H1 (cell line): Measurements from ENCODE around the gene PRRC1. TPM values are rescaled to one million over a fixed set of nuclear protein-coding genes. Genes with fewer than 3 reads are reported as not detected.
A peak's percentile ranks its signal among the peaks of the same experiment; 100 is the strongest.

Source experiments
- CTCF ChIA-PET: fragments of 300-600 bp; sonication (Branson Sonifier 250); formaldehyde crosslinking; loops from one replicate; lab custom pipeline; 2021; ENCODE audit not compliant: partially characterized antibody; lab: Charles Lee
- POLR2A ChIA-PET: fragments of 300-600 bp; sonication (Branson Sonifier 250); formaldehyde crosslinking; loops from one replicate; lab custom pipeline; 2021; ENCODE audit warnings: inconsistent platforms; ENCODE audit not compliant: partially characterized antibody; lab: Charles Lee
- DNase-seq, 2 experiments: peaks; one replicate each; pipeline versions ENCODE4 v3.0.0 to v3.0.0-alpha.2; 2010 to 2022; ENCODE audit warnings: low spot score in 2 of 2, low read depth in 1 of 2, mixed read lengths in 1 of 2
- FAIRE-seq: peaks from 2 replicates; lab custom pipeline; 2011; peaks lifted over from hg19 to GRCh38; lab: Jason Lieb, UNC
- H2AFZ ChIP-seq: 2 replicates; pipeline ENCODE4 v1.8.1; 2012; ENCODE audit warnings: low read length, inconsistent platforms
- H2AK5ac ChIP-seq: 2 replicates; pipeline ENCODE4 v1.6.1; 2013; ENCODE audit warnings: low read depth, low read length
- H2BK120ac ChIP-seq: replicated peaks from 2 replicates; pipeline ENCODE3; 2013; ENCODE audit warnings: low read depth, low read length, inconsistent platforms
- H2BK12ac ChIP-seq: 2 replicates; pipeline ENCODE4 v1.6.1; 2013; ENCODE audit warnings: low read depth, low read length
- H2BK15ac ChIP-seq: 2 replicates; pipeline ENCODE4 v1.6.1; 2013; ENCODE audit warnings: low read length
- H2BK20ac ChIP-seq: 2 replicates; pipeline ENCODE4 v1.6.1; 2013; ENCODE audit warnings: low read length
- H2BK5ac ChIP-seq: 2 replicates; pipeline ENCODE4 v1.6.1; 2013; ENCODE audit warnings: low read depth, low read length
- H3K14ac ChIP-seq: 2 replicates; pipeline ENCODE4 v1.6.1; 2013; ENCODE audit warnings: inconsistent platforms; ENCODE audit not compliant: insufficient read length
- H3K18ac ChIP-seq: 2 replicates; pipeline ENCODE4 v1.6.1; 2013; ENCODE audit warnings: low read length; ENCODE audit errors: extremely low read depth
- H3K23ac ChIP-seq: 2 replicates; pipeline ENCODE4 v1.6.1; 2013; ENCODE audit warnings: inconsistent platforms; ENCODE audit not compliant: insufficient read length
- H3K23me2 ChIP-seq: 2 replicates; pipeline ENCODE4 v1.6.1; 2013; ENCODE audit warnings: low read depth, low read length
- H3K27ac ChIP-seq: 2 replicates; pipeline ENCODE4 v1.6.1; 2011; ENCODE audit warnings: low read depth, low read length, inconsistent platforms
- H3K27me3 ChIP-seq, 4 experiments: replicated peaks in 1 of 4; 1 replicate in 1 of 4; 2 replicates in 3 of 4; pipeline versions ENCODE4 v1.6.1 to v1.8.1; 2011 to 2013; ENCODE audit warnings: low read length in 3 of 4, mild to moderate bottlenecking in 3 of 4, inconsistent platforms in 2 of 4, mixed read lengths in 2 of 4, moderate library complexity in 1 of 4; ENCODE audit not compliant: control insufficient read depth in 3 of 4, insufficient read depth in 3 of 4; ENCODE audit errors: extremely low read depth in 1 of 4
- H3K36me3 ChIP-seq, 4 experiments: 2 replicates each; pipeline versions ENCODE4 v1.6.1 to v1.8.1; 2011 to 2013; ENCODE audit warnings: mild to moderate bottlenecking in 4 of 4, low read length in 3 of 4, moderate library complexity in 2 of 4, control low read depth in 1 of 4, inconsistent platforms in 1 of 4; ENCODE audit not compliant: insufficient read depth in 4 of 4, control insufficient read depth in 2 of 4
- H3K4ac ChIP-seq: replicated peaks from 2 replicates; pipeline ENCODE3; 2013; ENCODE audit warnings: low read length, low read depth, mixed read lengths, inconsistent platforms; ENCODE audit not compliant: insufficient read length
- H3K4me1 ChIP-seq, 4 experiments: replicated peaks in 1 of 4; 1 replicate in 1 of 4; 2 replicates in 3 of 4; pipeline versions ENCODE4 v1.6.1 to v1.8.1; 2011 to 2013; ENCODE audit warnings: low read length in 3 of 4, inconsistent platforms in 2 of 4, mixed read lengths in 1 of 4; ENCODE audit not compliant: insufficient read depth in 4 of 4, control insufficient read depth in 3 of 4
- H3K4me2 ChIP-seq, 2 experiments: 2 replicates each; pipeline versions ENCODE4 v1.6.1 to v1.8.1; 2011 to 2013; ENCODE audit warnings: low read depth in 2 of 2, low read length in 2 of 2, control low read depth in 1 of 2, inconsistent platforms in 1 of 2, mild to moderate bottlenecking in 1 of 2; ENCODE audit not compliant: insufficient read depth in 1 of 2
- H3K4me3 ChIP-seq, 4 experiments: fragments of 200-600, 300-600 bp in 1 of 4; sonication (generic), shearing (Covaris generic), sonication (Bioruptor Twin) in 1 of 4; 2 replicates each; pipeline versions ENCODE4 v1.5.1 to v1.8.1; 2011 to 2016; ENCODE audit warnings: low read length in 4 of 4, low read depth in 3 of 4, control low read depth in 2 of 4, inconsistent platforms in 2 of 4, mild to moderate bottlenecking in 2 of 4, mixed read lengths in 1 of 4, moderate library complexity in 1 of 4; ENCODE audit not compliant: insufficient read depth in 2 of 4; ENCODE audit errors: extremely low read depth in 1 of 4
- H3K56ac ChIP-seq: replicated peaks from 2 replicates; pipeline ENCODE3; 2013; ENCODE audit warnings: low read depth, mild to moderate bottlenecking, mixed read lengths, low read length, inconsistent platforms; ENCODE audit not compliant: insufficient read length
- H3K79me1 ChIP-seq: 2 replicates; pipeline ENCODE4 v1.6.1; 2013; ENCODE audit warnings: low read depth, low read length, control low read depth
- H3K79me2 ChIP-seq, 2 experiments: 2 replicates each; pipeline versions ENCODE4 v1.6.1 to v1.8.1; 2012 to 2013; ENCODE audit warnings: low read length in 2 of 2, mild to moderate bottlenecking in 2 of 2, inconsistent platforms in 1 of 2; ENCODE audit not compliant: insufficient read depth in 2 of 2, control insufficient read depth in 1 of 2
- H3K9ac ChIP-seq, 4 experiments: replicated peaks in 1 of 4; 1 replicate in 1 of 4; 2 replicates in 3 of 4; pipeline versions ENCODE4 v1.6.1 to v1.8.1; 2011 to 2013; ENCODE audit warnings: low read depth in 3 of 4, low read length in 3 of 4, control low read depth in 2 of 4, mild to moderate bottlenecking in 2 of 4, moderate library complexity in 2 of 4, inconsistent platforms in 1 of 4; ENCODE audit errors: extremely low read depth in 1 of 4
- H3K9me3 ChIP-seq, 2 experiments: 2 replicates each; pipeline versions ENCODE4 v1.6.1 to v1.8.1; 2012 to 2013; ENCODE audit warnings: mild to moderate bottlenecking in 2 of 2, moderate library complexity in 2 of 2, control low read depth in 1 of 2, inconsistent platforms in 1 of 2, low read depth in 1 of 2, low read length in 1 of 2, mixed read lengths in 1 of 2; ENCODE audit not compliant: insufficient read depth in 2 of 2
- H4K20me1 ChIP-seq, 2 experiments: replicated peaks in 1 of 2; 2 replicates each; pipeline versions ENCODE3 to v1.8.1; 2011 to 2013; ENCODE audit warnings: inconsistent platforms in 2 of 2, low read length in 2 of 2, mild to moderate bottlenecking in 1 of 2; ENCODE audit not compliant: insufficient read depth in 2 of 2, control insufficient read depth in 1 of 2
- H4K5ac ChIP-seq: 2 replicates; pipeline ENCODE4 v1.6.1; 2013; ENCODE audit warnings: low read length, low read depth, mixed read lengths, inconsistent platforms; ENCODE audit not compliant: insufficient read length
- H4K8ac ChIP-seq: 2 replicates; pipeline ENCODE4 v1.8.0; 2013; ENCODE audit warnings: mild to moderate bottlenecking, moderate library complexity, low read length, inconsistent platforms; ENCODE audit not compliant: insufficient read depth; ENCODE audit errors: extremely low read depth
- H4K91ac ChIP-seq: replicated peaks from 2 replicates; pipeline ENCODE3; 2013; ENCODE audit warnings: low read length, mixed read lengths, inconsistent platforms; ENCODE audit not compliant: insufficient read length
- ATF2 ChIP-seq: IDR thresholded peaks from 2 replicates; pipeline ENCODE4 v1.6.1; 2012; ENCODE audit warnings: low read length, inconsistent platforms
- CEBPB ChIP-seq: IDR thresholded peaks from 2 replicates; pipeline ENCODE4 v1.6.1; 2012; ENCODE audit warnings: low read depth, low read length
- EGR1 ChIP-seq: IDR thresholded peaks from 2 replicates; pipeline ENCODE4 v1.6.1; 2011; ENCODE audit warnings: low read depth, low read length, borderline replicate concordance
- EZH2 ChIP-seq: fragments of 200-600 bp; sonication (generic); IDR thresholded peaks from 2 replicates; pipeline ENCODE4 v1.7.1; 2012; ENCODE audit warnings: low read depth, mild to moderate bottlenecking, moderate library complexity, low read length, inconsistent platforms; ENCODE audit not compliant: severe bottlenecking
- GTF2F1 ChIP-seq: IDR thresholded peaks from 2 replicates; pipeline ENCODE4 v1.6.1; 2012; ENCODE audit warnings: low read depth, low read length, improper control_type of control experiment, borderline replicate concordance
- KDM4A ChIP-seq: IDR thresholded peaks from one replicate; pipeline ENCODE4 v1.7.1; 2012; ENCODE audit warnings: low read depth, mild to moderate bottlenecking, moderate library complexity, low read length, inconsistent platforms; ENCODE audit not compliant: severe bottlenecking
- RFX5 ChIP-seq: IDR thresholded peaks from 2 replicates; pipeline ENCODE4 v1.6.1; 2011; ENCODE audit warnings: low read depth, low read length, improper control_type of control experiment, borderline replicate concordance
- SIN3A ChIP-seq, 2 experiments: IDR thresholded peaks in 1 of 2; conservative IDR thresholded peaks in 1 of 2; 2 replicates each; pipeline ENCODE4 v1.6.1; 2011 to 2012; ENCODE audit warnings: low read length in 2 of 2, improper control_type of control experiment in 1 of 2, low read depth in 1 of 2, mild to moderate bottlenecking in 1 of 2
- SIRT6 ChIP-seq: IDR thresholded peaks from one replicate; pipeline ENCODE4 v1.7.1; 2012; ENCODE audit warnings: low read length, inconsistent platforms
- SRF ChIP-seq: IDR thresholded peaks from 2 replicates; pipeline ENCODE4 v1.6.1; 2011; ENCODE audit warnings: mild to moderate bottlenecking, low read depth, low read length, moderate library complexity
- TCF12 ChIP-seq: IDR thresholded peaks from 2 replicates; pipeline ENCODE4 v1.6.1; 2011; ENCODE audit warnings: low read depth, mild to moderate bottlenecking, low read length
- WGBS, 2 experiments: shearing (Covaris generic) in 1 of 2; methylation state at CpG; one replicate each; pipeline versions ENCODE4 v1.1.6 to v1.1.7; 2013 to 2015; ENCODE audit warnings: low lambda C conversion rate in 2 of 2, mixed read lengths in 2 of 2, inconsistent platforms in 1 of 2, low coverage in 1 of 2, missing lambda C conversion rate in 1 of 2; ENCODE audit not compliant: insufficient replicate concordance in 2 of 2, insufficient coverage in 1 of 2, insufficient read length in 1 of 2; ENCODE audit errors: extremely low coverage in 1 of 2, missing lambda C conversion rate in 1 of 2; 5-methylcytosine and 5-hydroxymethylcytosine counted together
- polyA plus RNA-seq, 7 experiments: library from polyadenylated mRNA; depleted of rRNA in 3 of 7; stranded (reverse) in 5 of 7; unstranded in 2 of 7; fragments of >200 nt in 5 of 7; fragments of 200-250 nt in 2 of 7; gene quantifications; 1 replicate in 5 of 7; 2 replicates in 1 of 7; 4 replicates in 1 of 7; pipeline versions ENCODE4 v1.2.1 to v1.2.3, GENCODE V29; 2011 to 2013; ENCODE audit warnings: missing spikeins in 2 of 7, mixed read lengths in 2 of 7
- total RNA-seq: library from RNA; stranded (reverse); fragmentation: NEBNext Ultra II Directional; extraction: Animal tissue kit (Norgen Biotek cat#: 25700); gene quantifications from 2 replicates; pipeline ENCODE4 v1.2.1, GENCODE V29; 2021

Gene PRRC1
- total and polyA plus RNA-seq, 2 of the 8 experiments (the other 6 are each of a cell fraction or from before 2014, with no cell fraction given) = 54.6 to 78.6 TPM

- H2BK15ac ChIP-seq = no peak overlapping the region
- no peaks in the 10 kb centered on the region for H3K79me2 ChIP-seq
- H2BK20ac ChIP-seq = no peak overlapping the region
- H3K4me2 ChIP-seq = no peak overlapping the region
- H3K36me3 ChIP-seq = no peaks in the 10 kb centered on the region
- CTCF ChIA-PET = interaction anchor here (1.3 to 1.7 kb wide), 4 partner anchors 8 to 291 kb away, joined by 3 to 8 read pairs (median 3); no protein-coding TSS in a partner anchor
- H3K23me2 ChIP-seq = no peaks in the 10 kb centered on the region; the same call in 1 of the 2 replicates
- H2BK12ac ChIP-seq = no peak overlapping the region; the same call in 1 of the 2 replicates
- no peak overlapping the region for H2AFZ ChIP-seq
- no peak overlapping the region for H3K18ac ChIP-seq
- POLR2A ChIA-PET = no interaction called here
- no peak overlapping the region for H3K56ac ChIP-seq
- no peak overlapping the region for H2BK5ac ChIP-seq
- H2BK120ac ChIP-seq = no peak overlapping the region
- H3K9ac ChIP-seq = no peak overlapping the region
- H3K4me1 ChIP-seq = peaks cover 3 to 13% (median 5%) of the 10 kb centered on the region in 4 experiments; a peak in 6 of 7 replicates
- H3K27me3 ChIP-seq = no peaks in the 10 kb centered on the region
- H3K9me3 ChIP-seq = no peaks in the 10 kb centered on the region
- DNase-seq (no peak), FAIRE-seq (no peak)
- H3K79me1 ChIP-seq = no peaks in the 10 kb centered on the region
- H4K8ac ChIP-seq = no peak overlapping the region
- no peak overlapping the region for H2AK5ac ChIP-seq
- H4K91ac ChIP-seq = no peak overlapping the region
- no peak overlapping the region for H3K14ac ChIP-seq
- H3K4me3 ChIP-seq = no peak overlapping the region
- no peak overlapping the region for H4K5ac ChIP-seq
- no peaks in the 10 kb centered on the region for H4K20me1 ChIP-seq
- no peak overlapping the region for H3K27ac ChIP-seq
- 91% methylated on average over 4 of the region's 4 CpGs; no CpG with 5 or more reads in 1 of the 2 experiments for WGBS, 2 experiments
- no peak overlapping the region for H3K23ac ChIP-seq
- H3K4ac ChIP-seq = peak overlapping the region; percentile 14
- TF ChIP-seq GTF2F1 = no peak
- no peak for TF ChIP-seq TCF12
- no peak for TF ChIP-seq CEBPB
- TF ChIP-seq EZH2 = no peak
- no peak for TF ChIP-seq ATF2
- no peak for TF ChIP-seq RFX5
- TF ChIP-seq SRF = no peak
- no peak for TF ChIP-seq SIRT6
- no peak for TF ChIP-seq KDM4A
- no peak for TF ChIP-seq SIN3A (conservative IDR thresholded peaks at IDR 0.05 in 1 of 2, IDR thresholded peaks at IDR 0.05 in 1 of 2; ENCODE audit: low read depth in 1 of 2, low read length in 2 of 2)
- no peak for TF ChIP-seq EGR1
These were observed 69.9 kb downstream of the PRRC1 start for GRCh38 chr5:127587246-127587917.
